Suprapubic skin (tissue), 4 donors: Measurements from ENCODE around the gene AHRR. TPM values are rescaled to one million over a fixed set of nuclear protein-coding genes. Genes with fewer than 3 reads are reported as not detected.

Experiments
- DNase-seq, 2 donors: peaks; one replicate each; pipeline ENCODE4 v3.0.0-alpha.2; 2019; ENCODE audit warnings: low spot score in 2 of 2
- H3K27ac ChIP-seq: fragments of 200-600 bp; sonication (generic); one replicate; pipeline ENCODE4 v1.5.1; 2019
- H3K27me3 ChIP-seq: fragments of 200-600 bp; sonication (generic); one replicate; pipeline ENCODE4 v1.5.1; 2019
- H3K36me3 ChIP-seq: fragments of 200-600 bp; sonication (generic); one replicate; pipeline ENCODE4 v1.5.1; 2019
- H3K4me1 ChIP-seq: fragments of 200-600 bp; sonication (generic); one replicate; pipeline ENCODE4 v1.5.1; 2019
- H3K4me3 ChIP-seq: fragments of 200-600 bp; sonication (generic); one replicate; pipeline ENCODE4 v1.5.1; 2019; ENCODE audit warnings: mild to moderate bottlenecking
- H3K9me3 ChIP-seq: fragments of 200-600 bp; sonication (generic); one replicate; pipeline ENCODE4 v1.5.1; 2019
- EP300 ChIP-seq: sonication (generic); formaldehyde crosslinking; IDR thresholded peaks from one replicate; pipeline ENCODE4 v1.6.1; 2017; ENCODE audit warnings: antibody characterized with exemption
- POLR2A ChIP-seq, 2 donors: fragments of 450-650 bp; IDR thresholded peaks; one replicate each; pipeline ENCODE4 v1.6.1; 2017; ENCODE audit warnings: antibody characterized with exemption in 2 of 2, mild to moderate bottlenecking in 2 of 2, moderate library complexity in 2 of 2
- POLR2AphosphoS5 ChIP-seq, 3 donors: sonication (generic); formaldehyde crosslinking; IDR thresholded peaks; one replicate each; pipeline ENCODE4 v1.6.1; 2017; ENCODE audit warnings: antibody characterized with exemption in 3 of 3
- WGBS: methylation state at CpG from one replicate; pipeline ENCODE4 v1.1.5; 2018; 5-methylcytosine and 5-hydroxymethylcytosine counted together
- total RNA-seq, 4 donors: library from RNA; depleted of rRNA; stranded (reverse); fragments of >200 nt; gene quantifications; one replicate each; pipeline ENCODE4 v1.1.0, GENCODE V29; 2016
- TF ChIP-seq, protein P1 (sequence below), 2 donors: fragments of 200-600 bp in 1 of 2; fragments of 450-650 bp in 1 of 2; sonication (generic) in 1 of 2; IDR thresholded peaks; one replicate each; pipeline ENCODE4 v1.5.1; 2016 to 2019; ENCODE audit warnings: antibody characterized with exemption in 2 of 2, mild to moderate bottlenecking in 1 of 2, moderate library complexity in 1 of 2

AHRR gene
- total RNA-seq, 4 donors from 2014 or later = 3.0 to 10.7 (median 4.2) TPM

DNA sequence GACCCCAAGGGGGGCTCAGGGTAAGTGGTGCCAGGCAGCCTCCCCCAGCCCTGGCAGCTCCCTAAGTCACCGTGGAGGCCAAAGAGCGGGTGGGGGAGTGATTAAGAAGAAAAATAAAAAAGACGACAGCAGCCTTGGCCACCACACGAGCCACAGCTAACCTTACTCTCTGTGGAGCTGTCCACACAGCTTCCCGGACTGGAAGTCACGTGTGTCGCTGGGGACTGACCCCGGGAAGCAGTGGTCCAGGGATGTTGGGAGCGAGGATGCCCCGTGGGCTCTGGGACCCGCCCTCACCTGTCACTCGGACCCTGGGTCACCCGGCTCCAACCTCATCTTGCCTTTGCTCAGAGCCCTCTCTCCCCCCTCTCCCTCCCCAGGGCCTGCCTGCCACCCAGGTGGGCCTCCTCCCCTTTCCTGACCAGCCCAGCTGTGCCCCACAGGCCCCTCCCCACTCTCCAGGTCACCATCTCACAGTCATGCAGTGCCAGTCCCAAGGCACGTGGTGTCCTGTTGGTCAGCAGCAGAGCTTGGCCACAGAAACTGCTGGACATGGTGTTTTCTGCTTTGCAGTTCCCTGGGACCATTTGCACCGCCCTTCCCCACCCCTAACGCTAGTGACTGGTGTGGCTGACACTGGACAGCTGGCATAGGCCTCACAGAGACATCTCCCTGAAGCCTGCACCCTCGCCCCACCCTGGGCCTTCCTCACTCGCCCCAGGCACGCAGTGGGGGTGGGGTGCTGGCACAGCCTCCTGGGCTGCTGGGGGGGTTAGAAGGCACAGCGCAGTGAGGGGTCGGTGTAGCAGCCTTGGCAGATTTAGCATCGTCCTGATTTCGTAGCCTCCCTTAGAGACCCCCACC lies 111.6 kb downstream of the AHRR start:
- Histone ChIP-seq H3K4me3 (no peak overlapping the region), H3K36me3 (no peaks in the 10 kb centered on the region), H3K9me3 (no peaks in the 10 kb centered on the region), H3K27ac (no peak overlapping the region), H3K4me1 (peaks cover 18% of the 10 kb centered on the region), H3K27me3 (peaks cover 5% of the 10 kb centered on the region)
- no peak for DNase-seq
- TF ChIP-seq POLR2A (IDR thresholded peaks at IDR 0.05) (no peak), EP300 (no peak), POLR2AphosphoS5 (IDR thresholded peaks at IDR 0.05) (no peak)
- TF ChIP-seq, protein P1, sequence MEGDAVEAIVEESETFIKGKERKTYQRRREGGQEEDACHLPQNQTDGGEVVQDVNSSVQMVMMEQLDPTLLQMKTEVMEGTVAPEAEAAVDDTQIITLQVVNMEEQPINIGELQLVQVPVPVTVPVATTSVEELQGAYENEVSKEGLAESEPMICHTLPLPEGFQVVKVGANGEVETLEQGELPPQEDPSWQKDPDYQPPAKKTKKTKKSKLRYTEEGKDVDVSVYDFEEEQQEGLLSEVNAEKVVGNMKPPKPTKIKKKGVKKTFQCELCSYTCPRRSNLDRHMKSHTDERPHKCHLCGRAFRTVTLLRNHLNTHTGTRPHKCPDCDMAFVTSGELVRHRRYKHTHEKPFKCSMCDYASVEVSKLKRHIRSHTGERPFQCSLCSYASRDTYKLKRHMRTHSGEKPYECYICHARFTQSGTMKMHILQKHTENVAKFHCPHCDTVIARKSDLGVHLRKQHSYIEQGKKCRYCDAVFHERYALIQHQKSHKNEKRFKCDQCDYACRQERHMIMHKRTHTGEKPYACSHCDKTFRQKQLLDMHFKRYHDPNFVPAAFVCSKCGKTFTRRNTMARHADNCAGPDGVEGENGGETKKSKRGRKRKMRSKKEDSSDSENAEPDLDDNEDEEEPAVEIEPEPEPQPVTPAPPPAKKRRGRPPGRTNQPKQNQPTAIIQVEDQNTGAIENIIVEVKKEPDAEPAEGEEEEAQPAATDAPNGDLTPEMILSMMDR (IDR thresholded peaks at IDR 0.05) = no peak
- WGBS = 87% methylated on average over 17 of the region's 23 CpGs

DNA sequence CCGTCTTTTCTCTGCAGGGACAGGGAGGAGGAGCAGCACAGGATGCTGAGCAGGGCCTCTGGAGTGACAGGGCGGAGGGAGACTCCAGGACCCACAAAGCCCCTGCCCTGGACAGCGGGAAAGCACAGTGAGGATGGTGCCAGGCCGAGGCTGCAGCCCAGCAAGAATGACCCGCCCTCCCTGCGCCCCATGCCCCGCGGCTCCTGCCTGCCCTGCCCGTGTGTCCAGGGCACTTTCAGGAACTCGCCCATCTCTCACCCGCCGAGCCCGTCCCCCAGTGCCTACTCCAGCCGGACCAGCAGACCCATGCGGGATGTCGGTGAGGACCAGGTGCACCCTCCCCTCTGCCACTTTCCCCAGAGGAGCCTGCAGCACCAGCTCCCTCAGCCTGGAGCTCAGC lies 112.3 kb downstream of the AHRR start:
- no peaks in the 10 kb centered on the region for H3K9me3 ChIP-seq
- TF ChIP-seq POLR2A (IDR thresholded peaks at IDR 0.05) = no peak
- TF ChIP-seq EP300 = no peak
- H3K27ac ChIP-seq = no peak overlapping the region
- DNase-seq = no peak
- no peaks in the 10 kb centered on the region for H3K36me3 ChIP-seq
- H3K4me3 ChIP-seq = no peak overlapping the region
- peaks cover 18% of the 10 kb centered on the region for H3K4me1 ChIP-seq
- H3K27me3 ChIP-seq = peaks cover 5% of the 10 kb centered on the region
- 93% methylated on average over 8 of the region's 16 CpGs for WGBS

DNA sequence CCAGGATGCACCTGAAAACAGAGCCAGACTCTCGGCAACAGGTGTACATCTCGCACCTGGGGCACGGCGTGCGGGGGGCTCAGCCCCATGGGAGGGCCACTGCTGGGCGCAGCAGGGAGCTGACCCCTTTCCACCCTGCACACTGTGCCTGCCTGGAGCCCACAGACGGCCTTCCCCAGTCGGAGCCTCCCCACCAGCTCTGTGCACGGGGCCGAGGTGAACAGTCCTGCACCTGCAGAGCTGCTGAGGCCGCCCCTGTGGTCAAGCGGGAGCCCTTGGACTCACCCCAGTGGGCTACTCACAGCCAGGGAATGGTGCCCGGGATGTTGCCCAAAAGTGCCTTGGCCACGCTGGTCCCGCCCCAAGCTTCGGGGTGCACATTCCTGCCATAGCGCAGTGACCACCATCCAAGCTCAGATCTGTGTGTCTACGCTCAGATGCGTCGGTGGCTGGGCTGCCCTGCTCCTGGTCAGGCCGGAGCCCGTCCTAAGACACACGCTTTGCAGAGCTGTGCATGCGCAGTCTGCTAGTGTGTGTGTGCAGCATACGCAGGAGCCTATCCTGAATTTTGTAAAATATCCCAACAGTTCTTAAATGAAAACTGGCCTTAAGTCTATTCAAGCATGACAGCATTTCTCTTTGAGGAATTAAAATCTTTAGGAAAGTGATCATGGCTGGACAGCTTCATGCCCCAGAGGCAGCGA lies 113.1 kb downstream of the AHRR start:
- no peak overlapping the region for H3K4me3 ChIP-seq
- peak in 1 of 2 donors; percentile 69 for DNase-seq
- H3K27me3 ChIP-seq = peaks cover 5% of the 10 kb centered on the region
- no peaks in the 10 kb centered on the region for H3K9me3 ChIP-seq
- H3K36me3 ChIP-seq = no peaks in the 10 kb centered on the region
- TF ChIP-seq POLR2A (IDR thresholded peaks at IDR 0.05) (no peak), POLR2AphosphoS5 (IDR thresholded peaks at IDR 0.05) (no peak), EP300 (no peak)
- TF ChIP-seq, protein P1 (IDR thresholded peaks at IDR 0.05) = no peak
- no peak overlapping the region for H3K27ac ChIP-seq
- 93% methylated on average over 4 of the region's 26 CpGs for WGBS
- H3K4me1 ChIP-seq = peaks cover 14% of the 10 kb centered on the region

GRCh38 chr5:435156-435790 lies 113.8 kb downstream of the AHRR start:
- Histone ChIP-seq H3K9me3 (no peaks in the 10 kb centered on the region), H3K4me3 (no peak overlapping the region), H3K27me3 (peaks cover 5% of the 10 kb centered on the region), H3K4me1 (peaks cover 7% of the 10 kb centered on the region), H3K36me3 (no peaks in the 10 kb centered on the region), H3K27ac (no peak overlapping the region)
- 94% methylated on average over 26 of the region's 27 CpGs for WGBS
- peak in 1 of 2 donors; percentile 69 for DNase-seq
- no peak for TF ChIP-seq POLR2AphosphoS5 (IDR thresholded peaks at IDR 0.05)
- TF ChIP-seq EP300 = no peak
- TF ChIP-seq, protein P1 (IDR thresholded peaks at IDR 0.05) = no peak
- no peak for TF ChIP-seq POLR2A (IDR thresholded peaks at IDR 0.05)

GRCh38 chr5:435961-436640 lies 114.6 kb downstream of the AHRR start:
- Histone ChIP-seq H3K27me3 (peaks cover 5% of the 10 kb centered on the region), H3K4me1 (no peaks in the 10 kb centered on the region), H3K9me3 (no peaks in the 10 kb centered on the region), H3K36me3 (no peaks in the 10 kb centered on the region), H3K4me3 (no peak overlapping the region), H3K27ac (no peak overlapping the region)
- WGBS = 82% methylated on average over 12 of the region's 18 CpGs
- TF ChIP-seq, protein P1 (IDR thresholded peaks at IDR 0.05) = peak in 1 of 2 donors; percentile 15
- no peak for TF ChIP-seq EP300
- peak in 1 of 2 donors; percentile 65 for DNase-seq
